ENCODE results near the gene EIF4B. TPM values are rescaled to one million over a fixed set of nuclear protein-coding genes. Genes with fewer than 3 reads are reported as not detected.

The EIF4B gene
- total and polyA plus RNA-seq, 2 of the 13 experiments (the other 11 are each of a cell fraction or from before 2014, with no cell fraction given), result 416 to 548 TPM

DNA sequence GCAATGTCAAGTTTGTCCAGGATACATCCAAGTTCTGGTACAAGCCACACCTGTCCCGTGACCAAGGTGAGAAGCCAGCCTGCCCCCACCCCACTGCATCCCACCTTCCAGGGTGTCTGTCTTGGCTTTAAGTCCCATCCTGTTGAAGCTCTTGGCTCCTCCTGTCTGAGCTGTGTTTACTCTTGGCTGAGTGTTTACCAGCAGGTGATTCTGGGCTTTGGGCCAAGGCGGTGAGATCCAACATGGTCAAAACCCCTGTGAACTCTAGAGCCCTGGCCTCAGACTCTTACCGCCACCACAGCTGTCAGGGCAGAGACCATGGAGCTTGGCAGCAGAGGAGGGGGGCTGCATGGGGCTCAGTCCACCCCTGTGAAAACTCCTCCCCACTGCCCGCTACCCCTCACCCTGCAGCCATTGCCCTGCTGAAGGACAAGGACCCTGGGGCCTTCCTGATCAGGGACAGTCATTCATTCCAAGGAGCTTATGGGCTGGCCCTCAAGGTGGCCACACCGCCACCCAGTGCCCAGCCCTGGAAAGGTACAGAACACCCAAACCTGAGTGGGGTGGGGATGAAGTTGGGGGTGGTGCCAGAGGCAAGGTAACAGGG is 55.3 kb downstream of the EIF4B start (continued):
- TF ChIP-seq, protein P1, sequence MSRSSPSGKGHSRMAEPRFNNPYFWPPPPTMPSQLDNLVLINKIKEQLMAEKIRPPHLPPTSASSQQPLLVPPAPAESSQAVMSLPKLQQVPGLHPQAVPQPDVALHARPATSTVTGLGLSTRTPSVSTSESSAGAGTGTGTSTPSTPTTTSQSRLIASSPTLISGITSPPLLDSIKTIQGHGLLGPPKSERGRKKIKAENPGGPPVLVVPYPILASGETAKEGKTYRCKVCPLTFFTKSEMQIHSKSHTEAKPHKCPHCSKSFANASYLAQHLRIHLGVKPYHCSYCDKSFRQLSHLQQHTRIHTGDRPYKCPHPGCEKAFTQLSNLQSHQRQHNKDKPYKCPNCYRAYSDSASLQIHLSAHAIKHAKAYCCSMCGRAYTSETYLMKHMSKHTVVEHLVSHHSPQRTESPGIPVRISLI (CRISPR knock-in tag; IDR thresholded peaks at IDR 0.05; ENCODE audit: borderline replicate concordance), result 0 out of 2 replicates have a peak, but pooled peaks have one; percentile 19
- TF ChIP-seq, protein P2, sequence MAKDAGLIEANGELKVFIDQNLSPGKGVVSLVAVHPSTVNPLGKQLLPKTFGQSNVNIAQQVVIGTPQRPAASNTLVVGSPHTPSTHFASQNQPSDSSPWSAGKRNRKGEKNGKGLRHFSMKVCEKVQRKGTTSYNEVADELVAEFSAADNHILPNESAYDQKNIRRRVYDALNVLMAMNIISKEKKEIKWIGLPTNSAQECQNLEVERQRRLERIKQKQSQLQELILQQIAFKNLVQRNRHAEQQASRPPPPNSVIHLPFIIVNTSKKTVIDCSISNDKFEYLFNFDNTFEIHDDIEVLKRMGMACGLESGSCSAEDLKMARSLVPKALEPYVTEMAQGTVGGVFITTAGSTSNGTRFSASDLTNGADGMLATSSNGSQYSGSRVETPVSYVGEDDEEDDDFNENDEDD (CRISPR knock-in tag; IDR thresholded peaks at IDR 0.05; ENCODE audit: borderline replicate concordance), result peak; percentile 47; the same call in 1 of the 2 replicates
- TF ChIP-seq ZBTB7B (CRISPR knock-in tag; IDR thresholded peaks at IDR 0.05), result no peak
- TF ChIP-seq PHB2 (IDR thresholded peaks at IDR 0.05; ENCODE audit: partially characterized antibody), result no peak
- TF ChIP-seq SETDB1 (CRISPR knock-in tag; IDR thresholded peaks at IDR 0.05; ENCODE audit: borderline replicate concordance), result no peak
- TF ChIP-seq, protein P3, sequence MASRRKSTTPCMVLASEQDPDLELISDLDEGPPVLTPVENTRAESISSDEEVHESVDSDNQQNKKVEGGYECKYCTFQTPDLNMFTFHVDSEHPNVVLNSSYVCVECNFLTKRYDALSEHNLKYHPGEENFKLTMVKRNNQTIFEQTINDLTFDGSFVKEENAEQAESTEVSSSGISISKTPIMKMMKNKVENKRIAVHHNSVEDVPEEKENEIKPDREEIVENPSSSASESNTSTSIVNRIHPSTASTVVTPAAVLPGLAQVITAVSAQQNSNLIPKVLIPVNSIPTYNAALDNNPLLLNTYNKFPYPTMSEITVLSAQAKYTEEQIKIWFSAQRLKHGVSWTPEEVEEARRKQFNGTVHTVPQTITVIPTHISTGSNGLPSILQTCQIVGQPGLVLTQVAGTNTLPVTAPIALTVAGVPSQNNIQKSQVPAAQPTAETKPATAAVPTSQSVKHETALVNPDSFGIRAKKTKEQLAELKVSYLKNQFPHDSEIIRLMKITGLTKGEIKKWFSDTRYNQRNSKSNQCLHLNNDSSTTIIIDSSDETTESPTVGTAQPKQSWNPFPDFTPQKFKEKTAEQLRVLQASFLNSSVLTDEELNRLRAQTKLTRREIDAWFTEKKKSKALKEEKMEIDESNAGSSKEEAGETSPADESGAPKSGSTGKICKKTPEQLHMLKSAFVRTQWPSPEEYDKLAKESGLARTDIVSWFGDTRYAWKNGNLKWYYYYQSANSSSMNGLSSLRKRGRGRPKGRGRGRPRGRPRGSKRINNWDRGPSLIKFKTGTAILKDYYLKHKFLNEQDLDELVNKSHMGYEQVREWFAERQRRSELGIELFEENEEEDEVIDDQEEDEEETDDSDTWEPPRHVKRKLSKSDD (CRISPR knock-in tag; IDR thresholded peaks at IDR 0.05; ENCODE audit: low read depth), result peak; percentile 73; the same call in 1 of the 2 replicates
- no peak for TF ChIP-seq ZNF496 (CRISPR knock-in tag; IDR thresholded peaks at IDR 0.05; ENCODE audit: insufficient replicate concordance)
- TF ChIP-seq, protein P4, sequence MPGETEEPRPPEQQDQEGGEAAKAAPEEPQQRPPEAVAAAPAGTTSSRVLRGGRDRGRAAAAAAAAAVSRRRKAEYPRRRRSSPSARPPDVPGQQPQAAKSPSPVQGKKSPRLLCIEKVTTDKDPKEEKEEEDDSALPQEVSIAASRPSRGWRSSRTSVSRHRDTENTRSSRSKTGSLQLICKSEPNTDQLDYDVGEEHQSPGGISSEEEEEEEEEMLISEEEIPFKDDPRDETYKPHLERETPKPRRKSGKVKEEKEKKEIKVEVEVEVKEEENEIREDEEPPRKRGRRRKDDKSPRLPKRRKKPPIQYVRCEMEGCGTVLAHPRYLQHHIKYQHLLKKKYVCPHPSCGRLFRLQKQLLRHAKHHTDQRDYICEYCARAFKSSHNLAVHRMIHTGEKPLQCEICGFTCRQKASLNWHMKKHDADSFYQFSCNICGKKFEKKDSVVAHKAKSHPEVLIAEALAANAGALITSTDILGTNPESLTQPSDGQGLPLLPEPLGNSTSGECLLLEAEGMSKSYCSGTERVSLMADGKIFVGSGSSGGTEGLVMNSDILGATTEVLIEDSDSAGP (CRISPR knock-in tag; IDR thresholded peaks at IDR 0.05; ENCODE audit: borderline replicate concordance), result peak; percentile 72
- TF ChIP-seq ZIK1 (CRISPR knock-in tag; IDR thresholded peaks at IDR 0.05; ENCODE audit: borderline replicate concordance, low read depth), result no peak
- TF ChIP-seq, protein P5, sequence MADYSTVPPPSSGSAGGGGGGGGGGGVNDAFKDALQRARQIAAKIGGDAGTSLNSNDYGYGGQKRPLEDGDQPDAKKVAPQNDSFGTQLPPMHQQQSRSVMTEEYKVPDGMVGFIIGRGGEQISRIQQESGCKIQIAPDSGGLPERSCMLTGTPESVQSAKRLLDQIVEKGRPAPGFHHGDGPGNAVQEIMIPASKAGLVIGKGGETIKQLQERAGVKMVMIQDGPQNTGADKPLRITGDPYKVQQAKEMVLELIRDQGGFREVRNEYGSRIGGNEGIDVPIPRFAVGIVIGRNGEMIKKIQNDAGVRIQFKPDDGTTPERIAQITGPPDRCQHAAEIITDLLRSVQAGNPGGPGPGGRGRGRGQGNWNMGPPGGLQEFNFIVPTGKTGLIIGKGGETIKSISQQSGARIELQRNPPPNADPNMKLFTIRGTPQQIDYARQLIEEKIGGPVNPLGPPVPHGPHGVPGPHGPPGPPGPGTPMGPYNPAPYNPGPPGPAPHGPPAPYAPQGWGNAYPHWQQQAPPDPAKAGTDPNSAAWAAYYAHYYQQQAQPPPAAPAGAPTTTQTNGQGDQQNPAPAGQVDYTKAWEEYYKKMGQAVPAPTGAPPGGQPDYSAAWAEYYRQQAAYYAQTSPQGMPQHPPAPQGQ (CRISPR knock-in tag; IDR thresholded peaks at IDR 0.05; ENCODE audit: borderline replicate concordance), result no peak
- peak; percentile 57; the same call in 1 of the 2 replicates for TF ChIP-seq TBX2 (CRISPR knock-in tag; IDR thresholded peaks at IDR 0.05; ENCODE audit: borderline replicate concordance)
- no peak for TF ChIP-seq HNRNPUL1 (IDR thresholded peaks at IDR 0.05; ENCODE audit: low read depth, low read length)
- TF ChIP-seq FIP1L1 (IDR thresholded peaks at IDR 0.05; ENCODE audit: borderline replicate concordance, insufficient read depth, low read depth, low read length), result no peak
- TF ChIP-seq RAD21 (CRISPR knock-in tag; IDR thresholded peaks at IDR 0.05), result peak; percentile 38; the same call in 1 of the 2 replicates
- no peak for TF ChIP-seq ZNF3 (CRISPR knock-in tag; IDR thresholded peaks at IDR 0.05)
- TF ChIP-seq, protein P6, sequence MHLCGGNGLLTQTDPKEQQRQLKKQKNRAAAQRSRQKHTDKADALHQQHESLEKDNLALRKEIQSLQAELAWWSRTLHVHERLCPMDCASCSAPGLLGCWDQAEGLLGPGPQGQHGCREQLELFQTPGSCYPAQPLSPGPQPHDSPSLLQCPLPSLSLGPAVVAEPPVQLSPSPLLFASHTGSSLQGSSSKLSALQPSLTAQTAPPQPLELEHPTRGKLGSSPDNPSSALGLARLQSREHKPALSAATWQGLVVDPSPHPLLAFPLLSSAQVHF (CRISPR knock-in tag; IDR thresholded peaks at IDR 0.05), result no peak
